ENCODE results near the gene BACH2. TPM values are rescaled to one million over a fixed set of nuclear protein-coding genes. Genes with fewer than 3 reads are reported as not detected.

Gene BACH2
- total and polyA plus RNA-seq, 9 of the 15 experiments (the other 6 are each of a cell fraction or from before 2014, with no cell fraction given) = 0.06 to 3.1 (median 0.59) TPM

DNA sequence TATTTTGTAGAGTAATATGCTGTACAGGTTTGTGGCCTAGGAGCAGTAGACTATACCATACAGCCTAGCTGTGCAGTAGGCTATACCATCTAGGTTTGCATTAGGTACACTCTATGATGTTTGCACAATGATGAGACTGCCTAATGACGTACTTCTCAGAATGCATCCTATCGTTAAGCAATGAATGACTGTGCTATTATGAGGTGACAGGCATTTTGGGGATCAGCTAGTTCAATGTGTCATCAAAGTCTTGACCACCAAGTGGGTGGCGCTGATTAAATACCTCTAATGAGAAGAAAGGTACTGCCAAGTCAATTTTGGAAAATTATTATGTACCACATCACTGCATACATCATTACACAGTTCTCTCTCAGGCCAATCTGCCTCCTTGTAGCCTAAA, 190.2 kb downstream of the BACH2 start:
- Histone ChIP-seq H3K4me3 (no peak overlapping the region), H3K9me3 (replicated peaks; ENCODE audit: control insufficient read depth, insufficient read depth, low read depth, low read length) (no peaks in the 10 kb centered on the region), H2AFZ (ENCODE audit: low read depth, low read length) (no peak overlapping the region), H3K79me2 (ENCODE audit: control insufficient read depth, insufficient read depth, low read length) (no peaks in the 10 kb centered on the region), H3K27ac (ENCODE audit: extremely low read depth, low read depth, low read length) (no peak overlapping the region), H3K27me3 (ENCODE audit: control insufficient read depth in 2 of 2, insufficient read depth in 2 of 2, low read length in 2 of 2) (0 out of 5 replicates have a peak, but pooled peaks cover 0 to 3% of the 10 kb centered on the region in 2 experiments), H3K36me3 (ENCODE audit: control insufficient read depth, insufficient read depth, low read length) (no peaks in the 10 kb centered on the region), H3K9ac (ENCODE audit: insufficient read depth in 1 of 2, low read depth in 2 of 2, low read length in 2 of 2) (no peak overlapping the region), H3K4me1 (replicated peaks in 1 of 2; ENCODE audit: control insufficient read depth in 2 of 2, insufficient read depth in 2 of 2, low read length in 2 of 2) (no peaks in the 10 kb centered on the region), H4K20me1 (replicated peaks; ENCODE audit: control insufficient read depth, insufficient read depth, low read length) (no peaks in the 10 kb centered on the region), H3K9me1 (ENCODE audit: control insufficient read depth, insufficient read depth, low read length) (no peaks in the 10 kb centered on the region), H3K4me2 (ENCODE audit: insufficient read depth, low read length) (no peak overlapping the region)
- FAIRE-seq = no peak
- in situ Hi-C loops (cut with MboI) = no loop called here
- ChIA-PET POLR2A (no interaction called here), CTCF (ENCODE audit: low intra/inter-chr PET ratio) (no interaction called here)
- TF ChIP-seq, protein P1, sequence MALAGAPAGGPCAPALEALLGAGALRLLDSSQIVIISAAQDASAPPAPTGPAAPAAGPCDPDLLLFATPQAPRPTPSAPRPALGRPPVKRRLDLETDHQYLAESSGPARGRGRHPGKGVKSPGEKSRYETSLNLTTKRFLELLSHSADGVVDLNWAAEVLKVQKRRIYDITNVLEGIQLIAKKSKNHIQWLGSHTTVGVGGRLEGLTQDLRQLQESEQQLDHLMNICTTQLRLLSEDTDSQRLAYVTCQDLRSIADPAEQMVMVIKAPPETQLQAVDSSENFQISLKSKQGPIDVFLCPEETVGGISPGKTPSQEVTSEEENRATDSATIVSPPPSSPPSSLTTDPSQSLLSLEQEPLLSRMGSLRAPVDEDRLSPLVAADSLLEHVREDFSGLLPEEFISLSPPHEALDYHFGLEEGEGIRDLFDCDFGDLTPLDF (CRISPR knock-in tag; IDR thresholded peaks at IDR 0.05) = no peak
- TF ChIP-seq, protein P2, sequence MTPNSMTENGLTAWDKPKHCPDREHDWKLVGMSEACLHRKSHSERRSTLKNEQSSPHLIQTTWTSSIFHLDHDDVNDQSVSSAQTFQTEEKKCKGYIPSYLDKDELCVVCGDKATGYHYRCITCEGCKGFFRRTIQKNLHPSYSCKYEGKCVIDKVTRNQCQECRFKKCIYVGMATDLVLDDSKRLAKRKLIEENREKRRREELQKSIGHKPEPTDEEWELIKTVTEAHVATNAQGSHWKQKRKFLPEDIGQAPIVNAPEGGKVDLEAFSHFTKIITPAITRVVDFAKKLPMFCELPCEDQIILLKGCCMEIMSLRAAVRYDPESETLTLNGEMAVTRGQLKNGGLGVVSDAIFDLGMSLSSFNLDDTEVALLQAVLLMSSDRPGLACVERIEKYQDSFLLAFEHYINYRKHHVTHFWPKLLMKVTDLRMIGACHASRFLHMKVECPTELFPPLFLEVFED (CRISPR knock-in tag; conservative IDR thresholded peaks at IDR 0.05) = no peak
- TF ChIP-seq CREM (IDR thresholded peaks at IDR 0.05; ENCODE audit: low read depth) = 0 out of 2 replicates have a peak, but pooled peaks have one; percentile 22
- no peak for TF ChIP-seq ZNF165 (CRISPR knock-in tag; IDR thresholded peaks at IDR 0.05; ENCODE audit: borderline replicate concordance)
- TF ChIP-seq CEBPB (tag; IDR thresholded peaks at IDR 0.05) = 0 out of 2 replicates have a peak, but pooled peaks have one; percentile 7
- TF ChIP-seq SRSF3 (IDR thresholded peaks at IDR 0.05; ENCODE audit: insufficient read depth, low read length) = no peak
- no peak for TF ChIP-seq KDM5B (IDR thresholded peaks at IDR 0.05; ENCODE audit: insufficient replicate concordance, low read depth, low read length)
- intact Hi-C loops (cut with micrococcal nuclease) = no loop called here
- no TSS peak for BruUV-seq (replicated peaks)
- no peak for ATAC-seq
- no peak for DNase-seq (ENCODE audit: extremely low read depth in 1 of 4, low spot score in 3 of 4)
- 26% methylated on average over 3 of the region's 3 CpGs for WGBS (ENCODE audit: insufficient coverage, low coverage, missing lambda C conversion rate)

All from K562 (cell line).